Esophagus muscularis mucosa (tissue), 4 donors: ENCODE results near the gene PRKD1. TPM values are rescaled to one million over a fixed set of nuclear protein-coding genes. Genes with fewer than 3 reads are reported as not detected.

Source experiments
- DNase-seq: peaks from one replicate; pipeline ENCODE4 v3.0.0-alpha.2; 2017; ENCODE audit errors: extremely low spot score
- H3K27ac ChIP-seq, 4 donors: fragments of 200-600 bp; sonication (generic); replicated peaks in 1 of 4; 1 replicate in 3 of 4; 2 replicates in 1 of 4; pipeline ENCODE4 v1.5.1; 2016 to 2019; ENCODE audit warnings: mild to moderate bottlenecking in 1 of 4
- H3K27me3 ChIP-seq, 4 donors: fragments of 200-600 bp; sonication (generic); one replicate each; pipeline versions ENCODE4 v1.5.1 to v1.6.0; 2016 to 2019
- H3K36me3 ChIP-seq, 4 donors: fragments of 200-600 bp; sonication (generic); one replicate each; pipeline ENCODE4 v1.5.1; 2016 to 2019
- H3K4me1 ChIP-seq, 4 donors: fragments of 200-600 bp; sonication (generic); one replicate each; pipeline ENCODE4 v1.5.1; 2016 to 2019
- H3K4me3 ChIP-seq, 4 donors: fragments of 200-600 bp; sonication (generic); 1 replicate in 2 of 4; 2 replicates in 2 of 4; pipeline ENCODE4 v1.5.1; 2016 to 2019; ENCODE audit warnings: mild to moderate bottlenecking in 4 of 4, moderate library complexity in 1 of 4
- H3K9me3 ChIP-seq, 4 donors: fragments of 200-600 bp; sonication (generic); 1 replicate in 3 of 4; 2 replicates in 1 of 4; pipeline ENCODE4 v1.5.1; 2016 to 2019
- EP300 ChIP-seq: sonication (generic); formaldehyde crosslinking; IDR thresholded peaks from one replicate; pipeline ENCODE4 v1.6.1; 2017; ENCODE audit warnings: antibody characterized with exemption
- POLR2A ChIP-seq: fragments of 450-650 bp; IDR thresholded peaks from one replicate; pipeline ENCODE4 v1.6.1; 2017; ENCODE audit warnings: antibody characterized with exemption, moderate library complexity, mild to moderate bottlenecking, low read depth
- POLR2AphosphoS5 ChIP-seq, 2 donors: sonication (generic); formaldehyde crosslinking; IDR thresholded peaks; one replicate each; pipeline ENCODE4 v1.6.1; 2017; ENCODE audit warnings: antibody characterized with exemption in 2 of 2
- WGBS: methylation state at CpG from one replicate; pipeline ENCODE4 v1.1.5; 2018; 5-methylcytosine and 5-hydroxymethylcytosine counted together
- intact Hi-C: fragments of 100-400 bp; cut with DNase I; formaldehyde crosslinking; loops from one replicate; pipeline ENCODE4 v1.15.1; 2023
- total RNA-seq, 4 donors: library from RNA; depleted of rRNA; stranded (reverse); fragments of >200 nt; gene quantifications; one replicate each; pipeline versions ENCODE4 v1.1.0 to v1.2.1, GENCODE V29; 2016
- TF ChIP-seq, protein P1 (sequence below), 3 experiments: fragments of 200-600 bp in 2 of 3; fragments of 450-650 bp in 1 of 3; sonication (generic) in 2 of 3; IDR thresholded peaks; one replicate each; pipeline ENCODE4 v1.5.1; 2017 to 2019; ENCODE audit warnings: antibody characterized with exemption in 3 of 3, mild to moderate bottlenecking in 2 of 3, moderate library complexity in 1 of 3

The PRKD1 gene
- total RNA-seq, 4 donors from 2014 or later = 10.4 to 18.7 (median 14.0) TPM

DNA sequence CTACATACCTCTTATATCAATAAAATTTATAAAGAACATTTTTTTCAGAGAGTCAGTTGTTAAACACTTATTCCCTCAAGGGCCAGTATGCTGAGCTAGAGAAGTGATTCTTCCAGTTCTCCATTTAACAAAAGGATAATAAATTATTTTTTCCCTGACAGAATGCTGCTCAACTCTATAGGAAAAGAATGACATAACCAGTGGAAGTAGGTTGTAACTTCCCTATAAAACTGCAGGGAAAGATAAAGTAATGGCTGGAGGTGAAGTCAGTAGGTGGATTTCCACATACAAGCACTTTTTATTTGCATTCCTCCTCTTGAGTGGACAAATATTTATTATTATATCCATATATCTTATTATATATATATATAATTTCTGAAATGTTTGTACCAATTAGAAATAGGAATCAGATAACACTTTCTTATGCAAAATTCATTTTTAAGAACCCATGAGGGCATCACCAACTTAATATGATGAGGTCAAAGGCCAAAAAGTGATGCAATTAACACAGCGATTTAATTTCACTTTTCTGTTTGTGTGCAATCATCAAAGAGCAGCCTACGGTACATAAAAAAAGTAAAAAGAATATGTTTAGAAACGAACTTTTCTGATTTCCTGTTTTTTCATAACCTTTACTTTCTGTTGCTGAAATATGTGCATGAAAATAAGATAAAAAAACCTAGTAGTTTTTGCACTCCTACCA lies 175.3 kb downstream of the PRKD1 start:
- no peak overlapping the region for H3K4me3 ChIP-seq
- no peak for TF ChIP-seq POLR2AphosphoS5 (IDR thresholded peaks at IDR 0.05)
- TF ChIP-seq, protein P1, sequence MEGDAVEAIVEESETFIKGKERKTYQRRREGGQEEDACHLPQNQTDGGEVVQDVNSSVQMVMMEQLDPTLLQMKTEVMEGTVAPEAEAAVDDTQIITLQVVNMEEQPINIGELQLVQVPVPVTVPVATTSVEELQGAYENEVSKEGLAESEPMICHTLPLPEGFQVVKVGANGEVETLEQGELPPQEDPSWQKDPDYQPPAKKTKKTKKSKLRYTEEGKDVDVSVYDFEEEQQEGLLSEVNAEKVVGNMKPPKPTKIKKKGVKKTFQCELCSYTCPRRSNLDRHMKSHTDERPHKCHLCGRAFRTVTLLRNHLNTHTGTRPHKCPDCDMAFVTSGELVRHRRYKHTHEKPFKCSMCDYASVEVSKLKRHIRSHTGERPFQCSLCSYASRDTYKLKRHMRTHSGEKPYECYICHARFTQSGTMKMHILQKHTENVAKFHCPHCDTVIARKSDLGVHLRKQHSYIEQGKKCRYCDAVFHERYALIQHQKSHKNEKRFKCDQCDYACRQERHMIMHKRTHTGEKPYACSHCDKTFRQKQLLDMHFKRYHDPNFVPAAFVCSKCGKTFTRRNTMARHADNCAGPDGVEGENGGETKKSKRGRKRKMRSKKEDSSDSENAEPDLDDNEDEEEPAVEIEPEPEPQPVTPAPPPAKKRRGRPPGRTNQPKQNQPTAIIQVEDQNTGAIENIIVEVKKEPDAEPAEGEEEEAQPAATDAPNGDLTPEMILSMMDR (IDR thresholded peaks at IDR 0.05) = no peak
- TF ChIP-seq EP300 = no peak
- TF ChIP-seq POLR2A = no peak
- no peaks in the 10 kb centered on the region for H3K36me3 ChIP-seq
- intact Hi-C loops = no loop called here
- no peak overlapping the region for H3K27ac ChIP-seq
- no peaks in the 10 kb centered on the region for H3K9me3 ChIP-seq
- no peaks in the 10 kb centered on the region for H3K27me3 ChIP-seq
- no peak for DNase-seq
- 76% methylated on average over 3 of the region's 3 CpGs for WGBS
- H3K4me1 ChIP-seq = no peaks in the 10 kb centered on the region

DNA sequence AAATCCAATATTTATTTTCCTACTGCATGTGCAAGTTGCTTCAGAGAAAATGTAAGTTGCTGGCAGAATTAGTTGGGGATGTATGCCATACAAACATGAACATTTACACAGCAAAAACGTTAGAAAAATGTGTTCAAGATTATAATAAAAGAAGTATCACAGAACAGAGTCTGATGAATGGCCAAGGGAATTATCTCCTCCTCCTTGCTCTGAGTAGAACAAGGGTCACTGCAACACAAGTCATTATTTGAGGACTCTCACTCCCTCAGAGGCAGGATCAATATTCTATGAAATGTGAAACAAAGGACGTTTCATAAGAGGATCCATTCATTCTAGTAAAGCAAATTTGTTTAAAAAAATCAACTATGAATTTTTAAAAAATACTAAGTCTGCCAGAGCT lies 177.8 kb downstream of the PRKD1 start:
- TF ChIP-seq POLR2A (no peak), EP300 (no peak), POLR2AphosphoS5 (IDR thresholded peaks at IDR 0.05) (no peak)
- TF ChIP-seq, protein P1 (IDR thresholded peaks at IDR 0.05) = no peak
- WGBS = 44% methylated on average over 2 of the region's 2 CpGs
- intact Hi-C loops = loop anchor here (10.0 kb wide), 1 partner anchor 175 kb away; the partner anchor contains the start of gene PRKD1
- no peaks in the 10 kb centered on the region for H3K36me3 ChIP-seq
- no peaks in the 10 kb centered on the region for H3K9me3 ChIP-seq
- no peak overlapping the region for H3K27ac ChIP-seq
- peaks cover 0 to 8% (median 6%) of the 10 kb centered on the region in 4 donors for H3K4me1 ChIP-seq
- H3K27me3 ChIP-seq = no peaks in the 10 kb centered on the region
- H3K4me3 ChIP-seq = no peak overlapping the region
- DNase-seq = no peak

DNA sequence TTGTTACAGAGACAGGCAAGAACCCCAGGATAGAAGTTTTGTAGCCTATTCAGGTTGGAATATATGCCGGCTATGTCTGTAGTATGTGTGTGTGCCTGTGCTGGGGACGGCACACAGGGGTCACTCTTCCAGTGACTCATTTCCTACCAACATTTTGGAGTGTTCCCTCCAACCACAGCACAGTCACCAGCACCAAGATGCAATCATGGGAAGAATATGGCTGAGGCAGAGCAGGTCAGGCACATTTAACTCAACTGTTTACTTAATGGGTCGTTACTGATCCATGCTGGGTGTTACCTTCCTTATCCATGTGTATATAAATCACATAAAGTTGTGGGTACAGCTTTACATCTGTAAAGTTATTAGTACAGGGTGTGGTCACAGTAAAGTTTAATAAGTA lies 178.3 kb downstream of the PRKD1 start:
- Histone ChIP-seq H3K27me3 (no peaks in the 10 kb centered on the region), H3K27ac (no peak overlapping the region), H3K4me1 (peaks cover 0 to 13% (median 10%) of the 10 kb centered on the region in 4 donors), H3K36me3 (no peaks in the 10 kb centered on the region), H3K4me3 (no peak overlapping the region), H3K9me3 (no peaks in the 10 kb centered on the region)
- TF ChIP-seq POLR2A (no peak), POLR2AphosphoS5 (IDR thresholded peaks at IDR 0.05) (no peak), EP300 (no peak)
- TF ChIP-seq, protein P1 (IDR thresholded peaks at IDR 0.05) = no peak
- intact Hi-C loops = loop anchor here (10.0 kb wide), 1 partner anchor 175 kb away; the partner anchor contains the start of gene PRKD1
- 69% methylated on average over 3 of the region's 3 CpGs for WGBS
- DNase-seq = no peak

DNA sequence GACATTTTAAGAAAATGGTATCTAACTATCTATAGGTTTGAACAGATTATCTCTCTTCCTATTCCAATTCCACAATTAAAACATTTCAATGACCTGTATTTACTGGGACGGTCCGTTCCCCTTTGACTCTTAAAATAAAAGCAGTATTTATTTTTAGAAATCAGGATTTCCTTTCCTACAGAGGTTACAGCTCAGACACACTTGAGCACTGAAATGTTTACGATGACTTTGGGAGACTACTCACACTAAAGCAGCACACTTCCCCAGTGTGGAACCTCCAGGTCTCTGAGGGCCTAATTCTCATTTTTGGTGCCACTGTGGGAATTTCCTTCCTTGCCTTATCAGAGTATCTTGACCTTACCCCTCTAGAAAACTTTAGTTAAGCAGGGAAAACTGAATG lies 181.8 kb downstream of the PRKD1 start:
- Histone ChIP-seq H3K27me3 (no peaks in the 10 kb centered on the region), H3K27ac (no peak overlapping the region), H3K4me3 (no peak overlapping the region), H3K4me1 (peaks cover 16 to 46% (median 41%) of the 10 kb centered on the region in 4 donors), H3K36me3 (no peaks in the 10 kb centered on the region), H3K9me3 (no peaks in the 10 kb centered on the region)
- WGBS = 49% methylated on average over 3 of the region's 3 CpGs
- intact Hi-C loops = loop anchor here (10.0 kb wide), 1 partner anchor 179 kb away; the partner anchor contains the start of gene PRKD1
- TF ChIP-seq POLR2A (no peak), POLR2AphosphoS5 (IDR thresholded peaks at IDR 0.05) (no peak), EP300 (no peak)
- TF ChIP-seq, protein P1 (IDR thresholded peaks at IDR 0.05) = no peak
- DNase-seq = no peak
